Liver (tissue), 3 donors: ENCODE data around the gene OR10H4.

Experiments
- CTCF ChIP-seq: fragments of 150-350 bp; IDR thresholded peaks from 2 replicates; pipeline ENCODE4 v1.5.1; 2017; ENCODE audit warnings: improper control_type of control experiment, low read depth, low read length; ENCODE audit not compliant: missing input control
- EGR1 ChIP-seq, 2 donors: IDR thresholded peaks; 2 replicates each; pipeline ENCODE4 v1.6.1; 2016 to 2018; ENCODE audit warnings: antibody characterized with exemption in 2 of 2, low read depth in 2 of 2
- FOXA2 ChIP-seq: IDR thresholded peaks from 2 replicates; pipeline ENCODE4 v1.6.1; 2016; ENCODE audit warnings: antibody characterized with exemption
- GABPA ChIP-seq, 2 donors: IDR thresholded peaks in 1 of 2; conservative IDR thresholded peaks in 1 of 2; 2 replicates each; pipeline ENCODE4 v1.6.1; 2016; ENCODE audit warnings: antibody characterized with exemption in 2 of 2, mild to moderate bottlenecking in 1 of 2, moderate library complexity in 1 of 2
- NR2F2 ChIP-seq: IDR thresholded peaks from 2 replicates; pipeline ENCODE4 v1.6.1; 2016; ENCODE audit warnings: antibody characterized with exemption
- REST ChIP-seq: IDR thresholded peaks from 2 replicates; pipeline ENCODE4 v1.6.1; 2016; ENCODE audit warnings: antibody characterized with exemption, mild to moderate bottlenecking
- SP1 ChIP-seq: IDR thresholded peaks from 2 replicates; pipeline ENCODE4 v1.6.1; 2018; ENCODE audit warnings: antibody characterized with exemption, mild to moderate bottlenecking
- YY1 ChIP-seq: IDR thresholded peaks from 2 replicates; pipeline ENCODE4 v1.6.1; 2016; ENCODE audit warnings: antibody characterized with exemption, mild to moderate bottlenecking
- ZBTB33 ChIP-seq: IDR thresholded peaks from 2 replicates; pipeline ENCODE4 v1.6.1; 2016; ENCODE audit warnings: antibody characterized with exemption
- donor health status: healthy.
- donor health status: healthy.

GRCh38 chr19:15936950-15937349 is 11.9 kb upstream of the OR10H4 start:
- TF ChIP-seq FOXA2 (no peak), CTCF (no peak), GABPA (IDR thresholded peaks at IDR 0.05 in 1 of 2, conservative IDR thresholded peaks at IDR 0.05 in 1 of 2) (no peak), YY1 (no peak), NR2F2 (no peak), REST (no peak), ZBTB33 (no peak), EGR1 (IDR thresholded peaks at IDR 0.05; ENCODE audit: low read depth in 2 of 2) (no peak), SP1 (no peak)
